ENCODE results near the gene FAM237A. TPM values are rescaled to one million over a fixed set of nuclear protein-coding genes. Genes with fewer than 3 reads are reported as not detected.

The FAM237A gene
- total and polyA plus RNA-seq, 5 experiments from 2014 or later: not detected

GRCh38 chr2:206635015-206635414 lies 7.3 kb upstream of the FAM237A start:
- Mint-ChIP-seq H3K9me3 (no peaks in the 10 kb centered on the region), H3K36me3 (no peaks in the 10 kb centered on the region), H3K4me3 (no peak overlapping the region), H3K4me1 (no peaks in the 10 kb centered on the region), H3K27ac (no peak overlapping the region), H3K27me3 (peaks cover 4 to 12% (median 8%) of the 10 kb centered on the region in 5 donors)
- POLR2A ChIA-PET: no interaction called here
- DNase-seq: no peak
- no peak for ATAC-seq

GRCh38 chr2:206639636-206640035 lies 2.7 kb upstream of the FAM237A start:
- DNase-seq (no peak), ATAC-seq (no peak)
- Mint-ChIP-seq H3K36me3 (no peaks in the 10 kb centered on the region), H3K9me3 (peaks cover 0 to 3% (median 0%) of the 10 kb centered on the region in 9 donors), H3K27ac (no peak overlapping the region), H3K4me1 (no peaks in the 10 kb centered on the region), H3K4me3 (no peak overlapping the region), H3K27me3 (peaks cover 10 to 30% (median 18%) of the 10 kb centered on the region in 5 donors)
- POLR2A ChIA-PET: no interaction called here

GRCh38 chr2:206641226-206641625 lies 1.1 kb upstream of the FAM237A start:
- DNase-seq (no peak), ATAC-seq (no peak)
- Mint-ChIP-seq H3K27me3 (peaks cover 10 to 33% (median 18%) of the 10 kb centered on the region in 5 donors), H3K36me3 (no peaks in the 10 kb centered on the region), H3K4me1 (no peaks in the 10 kb centered on the region), H3K4me3 (no peak overlapping the region), H3K27ac (no peak overlapping the region), H3K9me3 (peaks cover 0 to 3% (median 0%) of the 10 kb centered on the region in 9 donors)
- POLR2A ChIA-PET: no interaction called here

GRCh38 chr2:206647985-206648384 lies 5.7 kb downstream of the FAM237A start:
- peaks cover 0 to 2% (median 0%) of the 10 kb centered on the region in 9 donors for H3K9me3 Mint-ChIP-seq
- H3K27ac Mint-ChIP-seq: no peak overlapping the region
- ATAC-seq (no peak), DNase-seq (no peak)
- no peak overlapping the region for H3K4me3 Mint-ChIP-seq
- no peaks in the 10 kb centered on the region for H3K4me1 Mint-ChIP-seq
- H3K36me3 Mint-ChIP-seq: no peaks in the 10 kb centered on the region
- peaks cover 5 to 20% (median 12%) of the 10 kb centered on the region in 5 donors for H3K27me3 Mint-ChIP-seq
- POLR2A ChIA-PET: no interaction called here

GRCh38 chr2:206657087-206657486 lies 14.8 kb downstream of the FAM237A start:
- ATAC-seq: no peak
- H3K27me3 Mint-ChIP-seq: peaks cover 2 to 25% (median 6%) of the 10 kb centered on the region in 5 donors

GRCh38 chr2:206665251-206665650 lies 23.0 kb downstream of the FAM237A start:
- Mint-ChIP-seq H3K27ac (no peak overlapping the region), H3K4me1 (no peaks in the 10 kb centered on the region), H3K36me3 (no peaks in the 10 kb centered on the region), H3K27me3 (peaks cover 8 to 29% (median 11%) of the 10 kb centered on the region in 5 donors), H3K9me3 (peaks cover 0 to 2% (median 0%) of the 10 kb centered on the region in 9 donors), H3K4me3 (no peak overlapping the region)
- DNase-seq (no peak), ATAC-seq (no peak)
- POLR2A ChIA-PET: no interaction called here

More at GRCh38 chr2:206657087-206657486, 14.8 kb downstream of the FAM237A start:
- Mint-ChIP-seq H3K36me3 (peaks cover 0 to 12% (median 0%) of the 10 kb centered on the region in 3 donors), H3K4me1 (no peaks in the 10 kb centered on the region), H3K4me3 (no peak overlapping the region), H3K9me3 (peaks cover 5 to 15% (median 13%) of the 10 kb centered on the region in 9 donors), H3K27ac (no peak overlapping the region)
- no peak for DNase-seq
- POLR2A ChIA-PET: no interaction called here

GRCh38 chr2:206670531-206671319 lies 28.4 kb downstream of the FAM237A start:
- peaks cover 7 to 20% (median 12%) of the 10 kb centered on the region in 5 donors for H3K27me3 Mint-ChIP-seq
- no peak overlapping the region for H3K27ac Mint-ChIP-seq
- no peaks in the 10 kb centered on the region for H3K36me3 Mint-ChIP-seq
- no peak for DNase-seq
- H3K4me3 Mint-ChIP-seq: no peak overlapping the region
- H3K9me3 Mint-ChIP-seq: peaks cover 0 to 2% (median 0%) of the 10 kb centered on the region in 9 donors
- no peaks in the 10 kb centered on the region for H3K4me1 Mint-ChIP-seq
- POLR2A ChIA-PET: no interaction called here
- ATAC-seq: no peak

GRCh38 chr2:206683546-206683945 lies 41.3 kb downstream of the FAM237A start:
- no peak overlapping the region for H3K4me3 Mint-ChIP-seq
- POLR2A ChIA-PET: no interaction called here
- H3K27me3 Mint-ChIP-seq: peaks cover 2 to 15% (median 10%) of the 10 kb centered on the region in 5 donors
- H3K9me3 Mint-ChIP-seq: peaks cover 0 to 2% (median 0%) of the 10 kb centered on the region in 9 donors
- H3K4me1 Mint-ChIP-seq: peaks cover 0 to 3% (median 1%) of the 10 kb centered on the region in 4 donors
- DNase-seq (no peak), ATAC-seq (no peak)
- no peaks in the 10 kb centered on the region for H3K36me3 Mint-ChIP-seq
- H3K27ac Mint-ChIP-seq: no peak overlapping the region

- POLR2A ChIA-PET: no interaction called here
- Mint-ChIP-seq H3K4me1 (peaks cover 0 to 6% (median 3%) of the 10 kb centered on the region in 4 donors), H3K36me3 (no peaks in the 10 kb centered on the region), H3K27ac (no peak overlapping the region), H3K27me3 (peaks cover 2 to 12% (median 4%) of the 10 kb centered on the region in 5 donors), H3K4me3 (no peak overlapping the region), H3K9me3 (peaks cover 0 to 2% (median 0%) of the 10 kb centered on the region in 9 donors)
- no peak for ATAC-seq
- DNase-seq: no peak
Measured at GRCh38 chr2:206688453-206688852, 46.2 kb downstream of the FAM237A start.

- H3K36me3 Mint-ChIP-seq: no peaks in the 10 kb centered on the region
- peaks cover 0 to 8% (median 5%) of the 10 kb centered on the region in 5 donors for H3K27me3 Mint-ChIP-seq
- POLR2A ChIA-PET: no interaction called here
- H3K4me3 Mint-ChIP-seq: no peak overlapping the region
- no peaks in the 10 kb centered on the region for H3K9me3 Mint-ChIP-seq
- DNase-seq (peak in 1 of 10 donors; percentile 3), ATAC-seq (no peak)
- H3K4me1 Mint-ChIP-seq: peaks cover 0 to 6% (median 4%) of the 10 kb centered on the region in 4 donors
- no peak overlapping the region for H3K27ac Mint-ChIP-seq
Measured at GRCh38 chr2:206688990-206689389, 46.7 kb downstream of the FAM237A start.

- Mint-ChIP-seq H3K4me1 (peaks cover 0 to 6% (median 4%) of the 10 kb centered on the region in 4 donors), H3K36me3 (no peaks in the 10 kb centered on the region), H3K9me3 (no peaks in the 10 kb centered on the region), H3K27ac (no peak overlapping the region), H3K4me3 (no peak overlapping the region), H3K27me3 (peaks cover 0 to 3% (median 0%) of the 10 kb centered on the region in 5 donors)
- POLR2A ChIA-PET: no interaction called here
- DNase-seq: no peak
- ATAC-seq: no peak
Measured at GRCh38 chr2:206692971-206693370, 50.7 kb downstream of the FAM237A start.

- H3K27ac Mint-ChIP-seq: no peak overlapping the region
- peaks cover 0 to 7% (median 0%) of the 10 kb centered on the region in 5 donors for H3K27me3 Mint-ChIP-seq
- POLR2A ChIA-PET: no interaction called here
- peak in 9 of 10 donors; percentile 0 to 67 (median 38) for DNase-seq
- peaks cover 0 to 4% (median 3%) of the 10 kb centered on the region in 4 donors for H3K4me1 Mint-ChIP-seq
- H3K9me3 Mint-ChIP-seq: no peaks in the 10 kb centered on the region
- peak in 1 of 2 donors; percentile 63 for ATAC-seq
- H3K36me3 Mint-ChIP-seq: no peaks in the 10 kb centered on the region
- no peak overlapping the region for H3K4me3 Mint-ChIP-seq
Measured at GRCh38 chr2:206693399-206694137, 51.3 kb downstream of the FAM237A start.

- H3K4me3 Mint-ChIP-seq: no peak overlapping the region
- DNase-seq (no peak), ATAC-seq (no peak)
- POLR2A ChIA-PET: no interaction called here
- no peaks in the 10 kb centered on the region for H3K9me3 Mint-ChIP-seq
- H3K27ac Mint-ChIP-seq: no peak overlapping the region
- H3K4me1 Mint-ChIP-seq: peaks cover 2 to 9% (median 4%) of the 10 kb centered on the region in 4 donors
- peaks cover 3 to 15% (median 9%) of the 10 kb centered on the region in 5 donors for H3K27me3 Mint-ChIP-seq
- no peaks in the 10 kb centered on the region for H3K36me3 Mint-ChIP-seq
Measured at GRCh38 chr2:206696910-206697309, 54.6 kb downstream of the FAM237A start.

Data from naive thymus-derived CD8-positive, alpha-beta T cell (primary cell).